Esophagus muscularis mucosa (tissue), 3 donors: ENCODE results near the gene REX1BD.

Experiments
- POLR2A ChIP-seq: fragments of 450-650 bp; IDR thresholded peaks from one replicate; pipeline ENCODE4 v1.6.1; 2017; ENCODE audit warnings: antibody characterized with exemption, moderate library complexity, mild to moderate bottlenecking, low read depth
- POLR2AphosphoS5 ChIP-seq, 2 donors: sonication (generic); formaldehyde crosslinking; IDR thresholded peaks; one replicate each; pipeline ENCODE4 v1.6.1; 2017; ENCODE audit warnings: antibody characterized with exemption in 2 of 2
- TF ChIP-seq, protein P1 (sequence below), 3 experiments: fragments of 200-600 bp in 2 of 3; fragments of 450-650 bp in 1 of 3; sonication (generic) in 2 of 3; IDR thresholded peaks; one replicate each; pipeline ENCODE4 v1.5.1; 2017 to 2019; ENCODE audit warnings: antibody characterized with exemption in 3 of 3, mild to moderate bottlenecking in 2 of 3, moderate library complexity in 1 of 3

DNA sequence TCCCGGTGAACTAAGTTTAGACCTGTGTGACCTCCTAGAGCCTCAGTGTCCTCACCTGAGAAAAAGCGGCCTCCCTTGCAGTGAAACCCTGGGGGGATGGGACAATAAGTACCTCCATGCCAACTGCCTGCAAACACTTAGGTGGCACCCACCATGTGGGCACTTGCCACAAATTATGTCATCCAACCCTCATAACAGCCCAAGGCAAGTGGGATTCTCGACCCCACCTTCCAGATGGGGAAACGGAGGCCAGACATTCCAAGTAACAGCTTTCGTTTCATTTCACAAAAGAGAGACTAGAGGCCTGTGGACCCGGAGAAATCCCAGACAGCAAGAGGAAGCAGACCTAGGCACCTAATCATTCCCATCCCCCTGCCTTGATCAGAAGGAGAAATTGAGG, 6.9 kb downstream of the REX1BD start:
- TF ChIP-seq, protein P1, sequence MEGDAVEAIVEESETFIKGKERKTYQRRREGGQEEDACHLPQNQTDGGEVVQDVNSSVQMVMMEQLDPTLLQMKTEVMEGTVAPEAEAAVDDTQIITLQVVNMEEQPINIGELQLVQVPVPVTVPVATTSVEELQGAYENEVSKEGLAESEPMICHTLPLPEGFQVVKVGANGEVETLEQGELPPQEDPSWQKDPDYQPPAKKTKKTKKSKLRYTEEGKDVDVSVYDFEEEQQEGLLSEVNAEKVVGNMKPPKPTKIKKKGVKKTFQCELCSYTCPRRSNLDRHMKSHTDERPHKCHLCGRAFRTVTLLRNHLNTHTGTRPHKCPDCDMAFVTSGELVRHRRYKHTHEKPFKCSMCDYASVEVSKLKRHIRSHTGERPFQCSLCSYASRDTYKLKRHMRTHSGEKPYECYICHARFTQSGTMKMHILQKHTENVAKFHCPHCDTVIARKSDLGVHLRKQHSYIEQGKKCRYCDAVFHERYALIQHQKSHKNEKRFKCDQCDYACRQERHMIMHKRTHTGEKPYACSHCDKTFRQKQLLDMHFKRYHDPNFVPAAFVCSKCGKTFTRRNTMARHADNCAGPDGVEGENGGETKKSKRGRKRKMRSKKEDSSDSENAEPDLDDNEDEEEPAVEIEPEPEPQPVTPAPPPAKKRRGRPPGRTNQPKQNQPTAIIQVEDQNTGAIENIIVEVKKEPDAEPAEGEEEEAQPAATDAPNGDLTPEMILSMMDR (IDR thresholded peaks at IDR 0.05), result no peak
- no peak for TF ChIP-seq POLR2A
- no peak for TF ChIP-seq POLR2AphosphoS5 (IDR thresholded peaks at IDR 0.05)
